ENCODE results near the gene ZEB2.

The ZEB2 gene

DNA sequence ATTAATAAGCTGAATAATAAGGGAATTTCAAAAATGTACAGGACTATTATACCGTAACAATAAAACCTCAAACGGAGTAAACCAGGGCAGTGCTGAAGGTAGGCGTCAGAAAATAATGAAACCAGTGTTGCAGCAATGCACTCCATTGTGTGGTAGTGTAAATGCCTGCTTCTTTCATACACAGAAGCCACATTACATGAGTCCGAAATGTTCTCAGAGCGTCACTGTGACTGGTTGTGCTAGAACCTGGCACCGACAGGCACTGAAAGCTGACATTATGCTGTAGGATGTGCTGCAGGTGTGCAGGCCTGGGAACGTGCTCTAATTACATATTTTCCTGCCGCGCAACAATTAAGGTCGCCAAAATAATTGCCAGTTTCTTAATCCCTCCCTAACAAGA lies 53.3 kb downstream of the ZEB2 start:
- no peaks in the 10 kb centered on the region for H4K20me1 ChIP-seq (ENCODE audit: low read depth, low read length)
- no peaks in the 10 kb centered on the region for H3K79me2 ChIP-seq (ENCODE audit: insufficient read depth, low read length)
- TF ChIP-seq, protein P1, sequence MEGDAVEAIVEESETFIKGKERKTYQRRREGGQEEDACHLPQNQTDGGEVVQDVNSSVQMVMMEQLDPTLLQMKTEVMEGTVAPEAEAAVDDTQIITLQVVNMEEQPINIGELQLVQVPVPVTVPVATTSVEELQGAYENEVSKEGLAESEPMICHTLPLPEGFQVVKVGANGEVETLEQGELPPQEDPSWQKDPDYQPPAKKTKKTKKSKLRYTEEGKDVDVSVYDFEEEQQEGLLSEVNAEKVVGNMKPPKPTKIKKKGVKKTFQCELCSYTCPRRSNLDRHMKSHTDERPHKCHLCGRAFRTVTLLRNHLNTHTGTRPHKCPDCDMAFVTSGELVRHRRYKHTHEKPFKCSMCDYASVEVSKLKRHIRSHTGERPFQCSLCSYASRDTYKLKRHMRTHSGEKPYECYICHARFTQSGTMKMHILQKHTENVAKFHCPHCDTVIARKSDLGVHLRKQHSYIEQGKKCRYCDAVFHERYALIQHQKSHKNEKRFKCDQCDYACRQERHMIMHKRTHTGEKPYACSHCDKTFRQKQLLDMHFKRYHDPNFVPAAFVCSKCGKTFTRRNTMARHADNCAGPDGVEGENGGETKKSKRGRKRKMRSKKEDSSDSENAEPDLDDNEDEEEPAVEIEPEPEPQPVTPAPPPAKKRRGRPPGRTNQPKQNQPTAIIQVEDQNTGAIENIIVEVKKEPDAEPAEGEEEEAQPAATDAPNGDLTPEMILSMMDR (IDR thresholded peaks at IDR 0.05; ENCODE audit: insufficient read depth, low read length, poor library complexity, severe bottlenecking) = no peak
- TF ChIP-seq EZH2phosphoT487 (conservative IDR thresholded peaks at IDR 0.05; ENCODE audit: low read length) = no peak
- H3K4me2 ChIP-seq (ENCODE audit: low read depth, low read length, poor library complexity, severe bottlenecking) = no peak overlapping the region
- H3K36me3 ChIP-seq (ENCODE audit: low read length) = no peaks in the 10 kb centered on the region
- H3K4me3 ChIP-seq (ENCODE audit: insufficient read depth, low read length, poor library complexity, severe bottlenecking) = no peak overlapping the region
- H3K27ac ChIP-seq (ENCODE audit: low read depth, low read length) = no peak overlapping the region
- H3K9ac ChIP-seq (ENCODE audit: low read length) = no peak overlapping the region
- H3K9me2 ChIP-seq (replicated peaks; ENCODE audit: insufficient read depth, low read length) = no peaks in the 10 kb centered on the region
- peaks cover 2% of the 10 kb centered on the region; the same call in 1 of the 2 replicates for H3F3A ChIP-seq (ENCODE audit: insufficient read depth)
- no peaks in the 10 kb centered on the region for H3K27me3 ChIP-seq (ENCODE audit: low read length)
- no peaks in the 10 kb centered on the region for H3K9me3 ChIP-seq (ENCODE audit: insufficient read depth, low read length)
- H2AFZ ChIP-seq (ENCODE audit: low read depth, low read length, severe bottlenecking) = no peak overlapping the region

DNA sequence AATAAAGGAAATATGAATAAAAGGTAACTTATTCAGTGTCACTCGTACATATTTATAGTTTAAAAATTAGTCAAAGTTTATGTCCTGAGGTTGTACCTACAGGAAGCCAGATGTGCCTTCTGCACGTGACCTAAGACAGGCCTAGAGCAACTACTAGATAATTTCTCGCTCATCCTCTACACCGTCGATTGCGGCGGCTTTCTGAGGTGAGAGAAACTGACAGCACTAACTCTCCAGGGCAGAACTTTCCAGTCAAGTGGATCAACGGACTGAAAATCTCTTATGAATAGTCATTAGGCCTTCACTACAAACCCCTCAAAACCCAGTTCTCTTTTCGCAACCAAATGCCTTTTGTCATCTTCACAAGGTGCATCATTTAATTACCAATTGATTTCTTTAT lies 54.2 kb downstream of the ZEB2 start:
- Histone ChIP-seq H3K36me3 (ENCODE audit: low read length) (no peaks in the 10 kb centered on the region), H3K9ac (ENCODE audit: low read length) (no peak overlapping the region), H3K27me3 (ENCODE audit: low read length) (no peaks in the 10 kb centered on the region), H3K79me2 (ENCODE audit: insufficient read depth, low read length) (no peaks in the 10 kb centered on the region), H3K9me2 (replicated peaks; ENCODE audit: insufficient read depth, low read length) (no peaks in the 10 kb centered on the region), H3K9me3 (ENCODE audit: insufficient read depth, low read length) (no peaks in the 10 kb centered on the region), H3K4me3 (ENCODE audit: insufficient read depth, low read length, poor library complexity, severe bottlenecking) (no peak overlapping the region), H4K20me1 (ENCODE audit: low read depth, low read length) (no peaks in the 10 kb centered on the region), H2AFZ (ENCODE audit: low read depth, low read length, severe bottlenecking) (no peak overlapping the region), H3K4me2 (ENCODE audit: low read depth, low read length, poor library complexity, severe bottlenecking) (no peak overlapping the region), H3F3A (ENCODE audit: insufficient read depth) (no peaks in the 10 kb centered on the region; the same call in 1 of the 2 replicates), H3K27ac (ENCODE audit: low read depth, low read length) (no peak overlapping the region)
- TF ChIP-seq, protein P1 (IDR thresholded peaks at IDR 0.05; ENCODE audit: insufficient read depth, low read length, poor library complexity, severe bottlenecking) = no peak
- no peak for TF ChIP-seq EZH2phosphoT487 (conservative IDR thresholded peaks at IDR 0.05; ENCODE audit: low read length)

DNA sequence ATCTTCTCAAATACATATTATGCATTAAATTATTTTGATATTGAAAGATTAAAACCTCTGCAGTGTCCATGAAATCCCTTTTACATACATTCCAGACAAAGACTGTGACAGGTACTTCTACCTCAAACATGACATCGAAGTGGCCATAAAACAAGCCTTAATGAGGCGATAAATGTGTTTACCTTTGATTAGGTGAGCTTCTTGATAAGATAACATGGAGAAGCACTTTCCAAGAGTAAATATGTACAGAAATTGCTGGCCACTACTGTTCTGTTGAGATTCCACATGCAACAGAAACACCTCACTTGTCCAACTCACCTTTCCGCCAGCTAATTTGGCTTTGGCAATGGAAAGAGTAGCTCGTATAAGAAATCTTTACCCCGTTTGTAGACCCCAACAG lies 55.2 kb downstream of the ZEB2 start:
- H3K27ac ChIP-seq (ENCODE audit: low read depth, low read length) = no peak overlapping the region
- no peaks in the 10 kb centered on the region for H4K20me1 ChIP-seq (ENCODE audit: low read depth, low read length)

More for the DNA sequence above, 55.2 kb downstream of the ZEB2 start:
- no peak overlapping the region for H3K9ac ChIP-seq (ENCODE audit: low read length)
- no peaks in the 10 kb centered on the region for H3K27me3 ChIP-seq (ENCODE audit: low read length)
- no peak overlapping the region for H3K4me3 ChIP-seq (ENCODE audit: insufficient read depth, low read length, poor library complexity, severe bottlenecking)
- no peak for TF ChIP-seq EZH2phosphoT487 (conservative IDR thresholded peaks at IDR 0.05; ENCODE audit: low read length)
- TF ChIP-seq, protein P1 (IDR thresholded peaks at IDR 0.05; ENCODE audit: insufficient read depth, low read length, poor library complexity, severe bottlenecking) = no peak
- no peaks in the 10 kb centered on the region for H3K9me3 ChIP-seq (ENCODE audit: insufficient read depth, low read length)
- H3K4me2 ChIP-seq (ENCODE audit: low read depth, low read length, poor library complexity, severe bottlenecking) = no peak overlapping the region
- H3K36me3 ChIP-seq (ENCODE audit: low read length) = no peaks in the 10 kb centered on the region
- H2AFZ ChIP-seq (ENCODE audit: low read depth, low read length, severe bottlenecking) = no peak overlapping the region
- no peaks in the 10 kb centered on the region for H3F3A ChIP-seq (ENCODE audit: insufficient read depth)
- no peaks in the 10 kb centered on the region for H3K9me2 ChIP-seq (replicated peaks; ENCODE audit: insufficient read depth, low read length)
- no peaks in the 10 kb centered on the region for H3K79me2 ChIP-seq (ENCODE audit: insufficient read depth, low read length)

All from SU-DHL-6 (cell line).